GM10266 (cell line): Measurements from ENCODE around the gene LBP.

ENCODE experiments used
- DNase-seq: peaks from one replicate; pipeline ENCODE4 v3.0.0; 2012; ENCODE audit errors: extremely low spot score
- TF ChIP-seq, protein P1 (sequence below): IDR thresholded peaks from 2 replicates; pipeline ENCODE4 v1.5.1; 2012; ENCODE audit warnings: mild to moderate bottlenecking, low read depth; ENCODE audit not compliant: control insufficient read depth, insufficient read depth; ENCODE audit errors: missing control alignments

Gene LBP

DNA sequence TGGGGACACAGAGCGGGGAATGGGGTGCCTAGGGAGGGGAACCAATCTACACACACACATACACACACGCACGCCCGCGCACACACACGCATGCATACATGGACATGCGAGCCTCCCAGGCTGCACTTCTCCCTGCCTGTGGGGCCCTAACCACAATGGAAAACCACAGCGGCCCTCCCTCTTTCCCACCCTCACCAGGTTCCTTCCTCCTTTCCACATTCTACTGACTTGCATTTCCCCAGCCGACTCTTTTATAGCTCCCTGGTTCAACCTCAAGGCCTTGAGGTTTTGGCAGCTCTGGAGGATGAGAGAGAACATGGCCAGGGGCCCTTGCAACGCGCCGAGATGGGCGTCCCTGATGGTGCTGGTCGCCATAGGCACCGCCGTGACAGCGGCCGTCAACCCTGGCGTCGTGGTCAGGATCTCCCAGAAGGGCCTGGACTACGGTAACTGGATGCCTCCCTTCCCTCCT lies 42.3 kb upstream of the LBP start, which contains the start of gene BPI:
BPI (plus strand) TSS at position 249 of the 472 bp plus-strand sequence; CDS start at position 317, 68 bp downstream.
- TF ChIP-seq, protein P1, sequence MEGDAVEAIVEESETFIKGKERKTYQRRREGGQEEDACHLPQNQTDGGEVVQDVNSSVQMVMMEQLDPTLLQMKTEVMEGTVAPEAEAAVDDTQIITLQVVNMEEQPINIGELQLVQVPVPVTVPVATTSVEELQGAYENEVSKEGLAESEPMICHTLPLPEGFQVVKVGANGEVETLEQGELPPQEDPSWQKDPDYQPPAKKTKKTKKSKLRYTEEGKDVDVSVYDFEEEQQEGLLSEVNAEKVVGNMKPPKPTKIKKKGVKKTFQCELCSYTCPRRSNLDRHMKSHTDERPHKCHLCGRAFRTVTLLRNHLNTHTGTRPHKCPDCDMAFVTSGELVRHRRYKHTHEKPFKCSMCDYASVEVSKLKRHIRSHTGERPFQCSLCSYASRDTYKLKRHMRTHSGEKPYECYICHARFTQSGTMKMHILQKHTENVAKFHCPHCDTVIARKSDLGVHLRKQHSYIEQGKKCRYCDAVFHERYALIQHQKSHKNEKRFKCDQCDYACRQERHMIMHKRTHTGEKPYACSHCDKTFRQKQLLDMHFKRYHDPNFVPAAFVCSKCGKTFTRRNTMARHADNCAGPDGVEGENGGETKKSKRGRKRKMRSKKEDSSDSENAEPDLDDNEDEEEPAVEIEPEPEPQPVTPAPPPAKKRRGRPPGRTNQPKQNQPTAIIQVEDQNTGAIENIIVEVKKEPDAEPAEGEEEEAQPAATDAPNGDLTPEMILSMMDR = no peak
- no peak for DNase-seq

DNA sequence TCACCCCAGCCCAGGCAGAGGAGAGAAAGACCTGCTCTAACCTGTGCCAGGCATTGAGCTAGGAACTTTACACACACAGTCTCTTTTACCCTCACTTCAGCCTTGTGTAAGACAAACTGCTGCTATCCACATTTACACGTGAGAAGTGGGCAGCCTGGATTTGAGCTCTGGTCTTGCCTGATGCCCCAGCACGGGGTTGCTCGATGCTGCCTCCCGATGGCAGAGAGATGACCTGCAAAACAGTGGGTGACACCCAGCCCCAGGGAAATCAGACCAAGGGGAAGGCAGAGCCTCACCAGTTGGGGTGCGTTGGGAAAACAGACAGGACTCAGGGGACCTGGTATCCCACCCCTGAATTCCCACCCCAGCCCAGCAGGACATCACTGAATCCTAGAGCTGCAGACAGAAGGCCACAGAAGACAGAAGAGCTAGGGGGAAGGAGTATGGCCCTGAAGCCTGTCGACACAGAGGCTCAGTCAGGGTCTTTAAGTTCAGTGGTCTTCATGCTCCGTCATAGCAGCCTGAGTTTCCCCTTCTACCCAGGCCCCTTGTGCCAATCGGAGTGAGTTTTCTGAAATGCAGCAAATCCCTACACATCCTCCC lies 41.3 kb upstream of the LBP start:
- TF ChIP-seq, protein P1 = peak; percentile 50
- DNase-seq = peak; percentile 41

DNA sequence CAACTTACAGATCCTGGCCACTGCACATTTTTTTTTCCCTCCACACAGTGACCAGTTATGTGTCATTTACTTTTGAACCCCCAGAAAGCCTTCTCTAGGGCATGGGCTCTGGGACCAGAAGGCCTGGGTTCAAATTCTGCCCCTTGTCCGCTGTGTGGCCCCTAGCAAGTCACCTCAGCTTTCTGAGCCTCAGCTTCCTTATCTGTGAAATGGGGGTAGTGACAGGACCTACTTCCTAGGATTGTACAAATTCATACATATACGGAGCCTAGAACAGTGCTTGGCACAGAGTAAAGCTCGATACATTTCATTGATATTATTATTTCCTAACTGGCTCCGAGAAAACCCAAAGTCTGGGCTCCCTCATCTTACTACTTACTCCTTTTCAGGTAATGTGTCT lies 40.7 kb upstream of the LBP start:
- DNase-seq = no peak
- TF ChIP-seq, protein P1 = no peak

DNA sequence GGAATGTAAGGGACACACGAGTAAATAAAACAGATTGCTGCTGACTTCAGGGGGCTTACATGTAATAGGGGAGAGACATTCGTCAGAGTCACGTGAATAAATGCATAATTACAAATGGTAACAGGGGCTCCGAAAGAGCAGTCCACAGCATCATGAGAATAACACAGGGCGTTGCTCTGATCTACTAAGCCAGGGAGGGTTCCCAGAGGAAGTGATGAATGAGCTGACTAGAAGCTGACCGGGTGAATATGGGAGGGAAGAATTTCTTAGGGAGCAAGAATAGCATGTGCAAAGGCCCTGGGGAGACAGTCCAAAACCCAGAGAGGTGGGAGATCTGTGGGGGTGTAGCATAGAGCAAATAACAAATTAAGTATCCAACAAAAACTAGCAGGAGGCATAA lies 39.9 kb upstream of the LBP start:
- TF ChIP-seq, protein P1 = no peak
- DNase-seq = no peak

DNA sequence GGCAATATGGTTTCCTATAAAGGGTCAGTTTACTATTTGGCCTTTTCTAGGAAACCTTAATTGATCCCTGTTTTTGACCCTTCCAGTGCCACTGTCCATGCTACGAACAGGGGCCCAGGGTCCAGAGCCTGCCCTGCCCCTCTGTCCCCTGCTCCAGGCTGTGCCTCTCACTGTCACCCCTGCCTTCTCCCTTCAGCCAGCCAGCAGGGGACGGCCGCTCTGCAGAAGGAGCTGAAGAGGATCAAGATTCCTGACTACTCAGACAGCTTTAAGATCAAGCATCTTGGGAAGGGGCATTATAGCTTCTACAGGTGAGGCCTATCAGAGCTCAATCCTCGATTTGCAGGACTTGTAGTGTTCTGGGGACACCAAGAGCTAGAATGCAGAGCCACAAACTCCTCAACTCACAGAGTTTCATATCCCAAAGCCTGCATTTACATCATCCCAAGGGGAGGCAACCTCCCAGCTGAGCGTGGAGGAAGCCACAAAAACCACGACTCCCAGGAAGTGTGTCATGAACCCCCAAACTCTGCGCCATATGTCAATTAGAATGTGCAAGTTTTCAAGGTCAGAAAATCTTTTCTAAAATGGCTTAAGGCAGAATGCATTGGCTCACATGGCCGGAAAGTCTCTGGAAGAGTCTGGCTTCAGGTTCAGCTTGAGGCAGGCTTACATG lies 38.8 kb upstream of the LBP start:
- DNase-seq = no peak
- TF ChIP-seq, protein P1 = no peak

DNA sequence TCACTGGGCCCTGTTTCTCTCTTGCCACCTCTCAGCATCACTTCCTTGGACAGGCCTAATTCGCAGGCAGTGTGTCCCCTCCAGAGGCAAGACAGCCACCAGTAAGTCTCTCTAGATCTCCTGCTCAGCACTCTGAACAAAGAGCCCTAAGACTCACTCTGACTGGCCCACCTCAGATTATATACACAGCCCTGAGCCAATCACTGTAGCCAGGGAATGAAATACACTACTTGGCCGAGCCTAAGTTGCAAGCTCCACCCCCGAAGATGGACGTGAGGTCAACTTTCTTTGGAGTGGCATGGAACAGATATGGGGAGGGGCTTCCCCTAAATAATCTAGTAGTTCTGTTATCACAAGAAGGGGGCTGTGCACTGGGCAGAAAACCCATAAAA lies 38.2 kb upstream of the LBP start:
- no peak for DNase-seq
- TF ChIP-seq, protein P1 = no peak

DNA sequence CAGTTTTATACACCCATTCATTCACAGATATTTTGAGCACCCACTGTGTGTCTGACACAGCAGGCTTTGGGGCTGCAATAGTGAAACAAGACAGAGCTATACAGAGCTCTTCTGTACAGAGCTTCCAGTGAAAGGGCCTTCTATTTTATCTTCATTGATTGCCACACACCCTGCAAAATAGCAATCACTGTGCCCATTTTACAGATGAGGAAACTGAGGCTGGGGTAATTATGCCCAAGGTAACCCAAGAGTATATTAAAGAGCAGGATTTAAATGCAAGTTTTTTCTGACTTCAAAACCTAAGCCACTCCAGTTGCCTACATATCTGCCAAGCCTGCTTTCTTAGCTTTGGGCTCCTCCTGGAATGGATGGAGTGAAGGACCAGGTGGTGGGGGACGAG lies 37.8 kb upstream of the LBP start:
- TF ChIP-seq, protein P1 = no peak
- DNase-seq = no peak
